HepG2 (cell line): ENCODE data around the gene GPX1. TPM values are rescaled to one million over a fixed set of nuclear protein-coding genes. Genes with fewer than 3 reads are reported as not detected.

Source experiments
- BCLAF1 ChIP-seq: fragments of 450-650 bp; IDR thresholded peaks from 2 replicates; pipeline ENCODE4 v1.6.1; 2017; ENCODE audit warnings: mild to moderate bottlenecking
- DNMT1 ChIP-seq: sonication (generic); formaldehyde crosslinking; IDR thresholded peaks from 2 replicates; pipeline ENCODE4 v1.5.1; 2020; ENCODE audit warnings: mild to moderate bottlenecking, missing genetic modification reagents
- ETV6 ChIP-seq: sonication (generic); formaldehyde crosslinking; conservative IDR thresholded peaks from 2 replicates; pipeline ENCODE4 v1.4.0; 2020; ENCODE audit warnings: missing genetic modification reagents
- HDAC2 ChIP-seq: sonication (generic); formaldehyde crosslinking; IDR thresholded peaks from 2 replicates; pipeline ENCODE4 v1.4.0; 2020; ENCODE audit warnings: missing genetic modification reagents
- MAF1 ChIP-seq: sonication (generic); formaldehyde crosslinking; IDR thresholded peaks from 2 replicates; pipeline ENCODE4 v1.5.0; 2020; ENCODE audit warnings: missing genetic modification reagents, borderline replicate concordance
- NR2C2 ChIP-seq: sonication (generic); formaldehyde crosslinking; IDR thresholded peaks from 2 replicates; pipeline ENCODE4 v1.4.0; 2020; ENCODE audit warnings: missing genetic modification reagents, mild to moderate bottlenecking, moderate library complexity, borderline replicate concordance
- PATZ1 ChIP-seq: sonication (generic); formaldehyde crosslinking; IDR thresholded peaks from 2 replicates; pipeline ENCODE4 v1.4.0; 2020; ENCODE audit warnings: missing genetic modification reagents
- PCBP2 ChIP-seq: fragments of 200-400 bp; formaldehyde crosslinking; optimal IDR thresholded peaks from 2 replicates; pipeline ENCODE3; 2018; ENCODE audit warnings: low read length, low read depth; ENCODE audit not compliant: poor library complexity, severe bottlenecking
- SIX1 ChIP-seq: sonication (generic); formaldehyde crosslinking; IDR thresholded peaks from 2 replicates; pipeline ENCODE4 v1.4.0; 2020; ENCODE audit warnings: missing genetic modification reagents, borderline replicate concordance
- TCF7 ChIP-seq: sonication (generic); IDR thresholded peaks from 2 replicates; pipeline ENCODE4 v1.6.1; 2016; ENCODE audit warnings: antibody characterized with exemption, low read depth
- THRA ChIP-seq: sonication (generic); formaldehyde crosslinking; IDR thresholded peaks from 2 replicates; pipeline ENCODE4 v1.4.0; 2020; ENCODE audit warnings: missing genetic modification reagents, borderline replicate concordance
- ZFP37 ChIP-seq: sonication (generic); formaldehyde crosslinking; IDR thresholded peaks from 2 replicates; pipeline ENCODE4 v1.4.0; 2020; ENCODE audit warnings: missing genetic modification reagents, borderline replicate concordance
- ZNF180 ChIP-seq: sonication (generic); formaldehyde crosslinking; IDR thresholded peaks from 2 replicates; pipeline ENCODE4 v1.4.0; 2020; ENCODE audit warnings: low read depth, missing genetic modification reagents, borderline replicate concordance
- ZNF354B ChIP-seq: sonication (generic); formaldehyde crosslinking; IDR thresholded peaks from 2 replicates; pipeline ENCODE4 v1.8.0; 2022; ENCODE audit warnings: mild to moderate bottlenecking, missing genetic modification reagents
- ZNF484 ChIP-seq: sonication (generic); formaldehyde crosslinking; IDR thresholded peaks from 2 replicates; pipeline ENCODE4 v1.5.1; 2020; ENCODE audit warnings: mild to moderate bottlenecking, low read depth, missing genetic modification reagents, borderline replicate concordance
- ZNF512 ChIP-seq: sonication (generic); formaldehyde crosslinking; IDR thresholded peaks from 2 replicates; pipeline ENCODE4 v1.4.0; 2020; ENCODE audit warnings: mild to moderate bottlenecking, missing genetic modification reagents
- polyA plus RNA-seq, 8 experiments: library from polyadenylated mRNA; depleted of rRNA in 3 of 8; stranded (reverse) in 7 of 8; unstranded in 1 of 8; fragments of >200 nt; fragmentation: Illumina TruSeq in 4 of 8; extraction: Trizol in 4 of 8; gene quantifications; 2 replicates each; pipeline versions ENCODE4 v1.2.1 to v1.2.3, GENCODE V29; 2011 to 2016; ENCODE audit warnings: low read depth in 4 of 8, missing spikeins in 1 of 8, mixed read lengths in 1 of 8; ENCODE audit not compliant: insufficient read depth in 1 of 8
- total RNA-seq, 5 experiments: library from RNA; depleted of rRNA; stranded (reverse); fragments of >200 nt; fragmentation: Illumina TruSeq; extraction: Trizol; gene quantifications; 2 replicates each; pipeline ENCODE4 v1.2.3, GENCODE V29; 2016; ENCODE audit warnings: low read depth in 1 of 5
- TF ChIP-seq, protein P1 (sequence below): sonication (generic); formaldehyde crosslinking; IDR thresholded peaks from 2 replicates; pipeline ENCODE4 v1.5.0; 2020; ENCODE audit warnings: missing genetic modification reagents
- TF ChIP-seq, protein P2 (sequence below): IDR thresholded peaks from 2 replicates; pipeline ENCODE4 v1.6.1; 2016; ENCODE audit warnings: missing compliant biosample characterization, missing genetic modification reagents, borderline replicate concordance

The GPX1 gene
- total and polyA plus RNA-seq, 2 of the 13 experiments (the other 11 are each of a cell fraction or from before 2014, with no cell fraction given) = 149 to 168 TPM

- TF ChIP-seq ZNF180 (CRISPR knock-in tag) = no peak
- no peak for TF ChIP-seq ZNF484 (CRISPR knock-in tag)
- peak; percentile 31; the same call in 1 of the 2 replicates for TF ChIP-seq NR2C2 (CRISPR knock-in tag)
- TF ChIP-seq SIX1 = peak; percentile 1; the same call in 1 of the 2 replicates
- TF ChIP-seq ZNF512 (CRISPR knock-in tag) = no peak
- TF ChIP-seq DNMT1 (CRISPR knock-in tag) = no peak
- TF ChIP-seq, protein P1, sequence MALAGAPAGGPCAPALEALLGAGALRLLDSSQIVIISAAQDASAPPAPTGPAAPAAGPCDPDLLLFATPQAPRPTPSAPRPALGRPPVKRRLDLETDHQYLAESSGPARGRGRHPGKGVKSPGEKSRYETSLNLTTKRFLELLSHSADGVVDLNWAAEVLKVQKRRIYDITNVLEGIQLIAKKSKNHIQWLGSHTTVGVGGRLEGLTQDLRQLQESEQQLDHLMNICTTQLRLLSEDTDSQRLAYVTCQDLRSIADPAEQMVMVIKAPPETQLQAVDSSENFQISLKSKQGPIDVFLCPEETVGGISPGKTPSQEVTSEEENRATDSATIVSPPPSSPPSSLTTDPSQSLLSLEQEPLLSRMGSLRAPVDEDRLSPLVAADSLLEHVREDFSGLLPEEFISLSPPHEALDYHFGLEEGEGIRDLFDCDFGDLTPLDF (CRISPR knock-in tag) = peak; percentile 72; the same call in 1 of the 2 replicates
- peak; percentile 95 for TF ChIP-seq PATZ1 (CRISPR knock-in tag)
- no peak; the same call in 1 of the 2 replicates for TF ChIP-seq ETV6
- TF ChIP-seq HDAC2 (CRISPR knock-in tag) = peak; percentile 72
- TF ChIP-seq PCBP2 = no peak
- TF ChIP-seq THRA (CRISPR knock-in tag) = peak; percentile 63
- TF ChIP-seq, protein P2, sequence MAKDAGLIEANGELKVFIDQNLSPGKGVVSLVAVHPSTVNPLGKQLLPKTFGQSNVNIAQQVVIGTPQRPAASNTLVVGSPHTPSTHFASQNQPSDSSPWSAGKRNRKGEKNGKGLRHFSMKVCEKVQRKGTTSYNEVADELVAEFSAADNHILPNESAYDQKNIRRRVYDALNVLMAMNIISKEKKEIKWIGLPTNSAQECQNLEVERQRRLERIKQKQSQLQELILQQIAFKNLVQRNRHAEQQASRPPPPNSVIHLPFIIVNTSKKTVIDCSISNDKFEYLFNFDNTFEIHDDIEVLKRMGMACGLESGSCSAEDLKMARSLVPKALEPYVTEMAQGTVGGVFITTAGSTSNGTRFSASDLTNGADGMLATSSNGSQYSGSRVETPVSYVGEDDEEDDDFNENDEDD (CRISPR knock-in tag) = peak; percentile 91
- TF ChIP-seq MAF1 = peak; percentile 30; the same call in 1 of the 2 replicates
- TF ChIP-seq ZNF354B (CRISPR knock-in tag) = peak; percentile 70; the same call in 1 of the 2 replicates
- no peak for TF ChIP-seq BCLAF1
- no peak for TF ChIP-seq TCF7
- TF ChIP-seq ZFP37 (CRISPR knock-in tag) = peak; percentile 75
Measured at GRCh38 chr3:49358217-49358883, at the start of gene GPX1 (continued).
